ENCODE results near the gene SLC35A2.

The SLC35A2 gene

DNA sequence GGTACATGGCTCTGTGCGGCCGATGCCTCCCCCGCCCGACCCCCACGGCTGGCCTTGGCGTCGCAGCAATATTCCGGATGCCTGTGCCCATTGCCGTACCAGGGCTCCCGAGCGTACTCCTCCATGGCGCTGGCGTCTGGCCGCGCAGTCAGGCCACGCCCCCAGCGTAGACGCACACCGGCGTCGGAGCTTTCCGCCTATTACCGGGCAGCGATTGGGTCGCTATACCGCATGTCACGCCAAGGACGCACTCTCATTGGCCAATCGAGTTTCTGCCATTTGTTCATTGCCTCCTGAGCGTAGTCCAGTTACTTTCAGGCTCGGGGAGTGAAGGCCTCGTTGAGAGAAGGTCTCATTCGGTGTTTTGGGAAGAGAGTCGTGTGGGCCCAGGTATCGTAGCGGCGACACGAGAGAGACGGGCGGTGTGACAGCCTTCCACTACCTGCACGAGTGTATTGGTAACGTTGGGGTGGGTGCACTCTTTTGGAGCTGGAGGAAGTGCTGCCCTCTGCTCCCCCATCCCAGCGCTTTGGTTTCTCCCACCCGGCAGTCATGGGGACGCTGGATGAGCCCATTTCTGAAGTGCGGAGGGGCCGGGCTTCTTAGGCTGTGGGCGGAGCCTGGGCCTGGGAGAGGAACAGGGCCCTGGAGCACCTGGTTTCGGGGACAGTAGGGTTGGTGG, 13.7 kb downstream of the SLC35A2 start, which contains the start of the genes PQBP1 and TIMM17B:
Gene PQBP1, plus strand, starts transcription at position 306 of the 682 bp plus-strand sequence. CDS start 580 bp downstream, outside the sequence.
Gene TIMM17B, minus strand, starts transcription at position 144 of the 682 bp plus-strand sequence. Its CDS starts 19 bp downstream, at position 125.
- TF ChIP-seq CTCF (conservative IDR thresholded peaks at IDR 0.05; ENCODE audit: low read depth, low read length) = no peak
- H2AFZ ChIP-seq (ENCODE audit: low read depth) = peak within 1 kb of the TSS; percentile 41; the same call in 1 of the 2 replicates
- no peak within 1 kb of the TSS for H3K4me3 ChIP-seq (IDR thresholded peaks at IDR 0.05; ENCODE audit: insufficient read depth, low read depth, low read length)
- no peaks in the 10 kb centered on the region for H4K20me1 ChIP-seq (ENCODE audit: insufficient read depth)
- peaks cover 14% of the 10 kb centered on the region for H3K4me1 ChIP-seq (ENCODE audit: low read depth, poor library complexity, severe bottlenecking)
- peak within 1 kb of the TSS; percentile 80 for H3K4me2 ChIP-seq
- H3K36me3 ChIP-seq (ENCODE audit: insufficient read depth) = no peaks in the 10 kb centered on the region
- peak within 1 kb of the TSS; percentile 91 for H3K27ac ChIP-seq
- H3K27me3 ChIP-seq (ENCODE audit: insufficient read depth, low read depth) = no peaks in the 10 kb centered on the region
- H3K79me2 ChIP-seq (ENCODE audit: insufficient read depth, low read depth) = peaks cover 33% of the 10 kb centered on the region; the same call in 1 of the 2 replicates
- H3K9ac ChIP-seq = peak within 1 kb of the TSS; percentile 85

DNA sequence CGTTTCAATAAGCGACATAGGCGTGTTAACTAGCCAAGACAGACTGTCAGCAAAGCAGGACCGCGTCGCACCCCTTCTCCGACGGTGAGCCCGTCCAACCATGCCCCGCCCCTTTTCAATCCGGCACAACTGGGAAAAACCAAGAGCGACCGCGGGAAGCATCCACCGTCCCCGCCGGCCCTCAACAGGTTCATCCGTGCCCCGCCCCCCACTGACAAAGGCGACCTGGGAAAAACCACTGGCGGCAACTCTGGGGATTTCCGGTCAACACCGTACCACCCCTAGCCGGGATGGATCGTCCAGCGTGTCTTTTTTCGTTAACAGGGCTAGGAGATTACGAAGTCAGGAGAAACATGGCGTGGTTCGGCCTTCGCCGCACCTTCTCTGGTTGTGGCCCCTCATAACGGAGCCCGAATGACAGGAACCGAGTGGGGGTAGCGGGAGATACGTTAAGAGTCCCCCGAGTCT, 14.3 kb downstream of the SLC35A2 start:
- H3K79me2 ChIP-seq (ENCODE audit: insufficient read depth, low read depth) = peaks cover 33% of the 10 kb centered on the region; the same call in 1 of the 2 replicates
- H3K27me3 ChIP-seq (ENCODE audit: insufficient read depth, low read depth) = no peaks in the 10 kb centered on the region
- H3K27ac ChIP-seq = peak overlapping the region; percentile 91
- no peak overlapping the region for H3K4me3 ChIP-seq (IDR thresholded peaks at IDR 0.05; ENCODE audit: insufficient read depth, low read depth, low read length)
- H3K36me3 ChIP-seq (ENCODE audit: insufficient read depth) = no peaks in the 10 kb centered on the region
- peak overlapping the region; percentile 41; the same call in 1 of the 2 replicates for H2AFZ ChIP-seq (ENCODE audit: low read depth)
- no peak for TF ChIP-seq CTCF (conservative IDR thresholded peaks at IDR 0.05; ENCODE audit: low read depth, low read length)
- H4K20me1 ChIP-seq (ENCODE audit: insufficient read depth) = no peaks in the 10 kb centered on the region
- H3K4me2 ChIP-seq = peak overlapping the region; percentile 76
- peaks cover 20% of the 10 kb centered on the region for H3K4me1 ChIP-seq (ENCODE audit: low read depth, poor library complexity, severe bottlenecking)
- H3K9ac ChIP-seq = peak overlapping the region; percentile 85

DNA sequence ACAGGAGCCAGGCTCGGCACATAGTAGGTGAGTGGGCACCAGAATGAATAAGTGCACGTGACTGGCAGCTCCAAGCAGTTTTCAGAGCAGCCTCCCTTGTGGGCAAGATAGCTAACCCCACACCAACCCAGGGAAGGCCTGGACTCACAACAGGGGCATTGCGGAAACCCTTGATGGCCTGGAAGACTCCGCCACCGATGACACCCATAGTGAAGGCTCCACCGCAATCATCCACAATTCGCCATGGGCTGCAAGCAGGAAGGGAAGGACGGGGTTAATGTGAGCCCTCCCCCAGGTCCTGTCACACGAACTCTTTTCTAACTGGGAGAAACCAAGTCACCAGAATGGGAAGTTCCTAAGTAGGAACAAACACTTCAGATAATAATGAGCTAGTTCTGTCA, 14.8 kb downstream of the SLC35A2 start:
- peaks cover 23% of the 10 kb centered on the region for H3K4me1 ChIP-seq (ENCODE audit: low read depth, poor library complexity, severe bottlenecking)
- no peaks in the 10 kb centered on the region for H3K27me3 ChIP-seq (ENCODE audit: insufficient read depth, low read depth)
- peak overlapping the region; percentile 76 for H3K4me2 ChIP-seq
- peak overlapping the region; percentile 85; the same call in 1 of the 2 replicates for H3K9ac ChIP-seq
- H3K27ac ChIP-seq = peak overlapping the region; percentile 91; the same call in 1 of the 2 replicates
- H3K4me3 ChIP-seq (IDR thresholded peaks at IDR 0.05; ENCODE audit: insufficient read depth, low read depth, low read length) = no peak overlapping the region
- H4K20me1 ChIP-seq (ENCODE audit: insufficient read depth) = no peaks in the 10 kb centered on the region
- H3K79me2 ChIP-seq (ENCODE audit: insufficient read depth, low read depth) = peaks cover 33% of the 10 kb centered on the region; the same call in 1 of the 2 replicates
- no peak overlapping the region for H2AFZ ChIP-seq (ENCODE audit: low read depth)
- no peak for TF ChIP-seq CTCF (conservative IDR thresholded peaks at IDR 0.05; ENCODE audit: low read depth, low read length)
- H3K36me3 ChIP-seq (ENCODE audit: insufficient read depth) = no peaks in the 10 kb centered on the region

GRCh38 chrX:48894891-48895290, 16.6 kb downstream of the SLC35A2 start:
- no peak overlapping the region for H3K4me2 ChIP-seq
- no peaks in the 10 kb centered on the region for H4K20me1 ChIP-seq (ENCODE audit: insufficient read depth)
- no peaks in the 10 kb centered on the region for H3K36me3 ChIP-seq (ENCODE audit: insufficient read depth)
- H2AFZ ChIP-seq (ENCODE audit: low read depth) = no peak overlapping the region
- no peaks in the 10 kb centered on the region for H3K27me3 ChIP-seq (ENCODE audit: insufficient read depth, low read depth)
- no peak overlapping the region for H3K4me3 ChIP-seq (IDR thresholded peaks at IDR 0.05; ENCODE audit: insufficient read depth, low read depth, low read length)
- no peak overlapping the region for H3K27ac ChIP-seq
- H3K4me1 ChIP-seq (ENCODE audit: low read depth, poor library complexity, severe bottlenecking) = peaks cover 15% of the 10 kb centered on the region
- H3K9ac ChIP-seq = no peak overlapping the region
- H3K79me2 ChIP-seq (ENCODE audit: insufficient read depth, low read depth) = peaks cover 22% of the 10 kb centered on the region; the same call in 1 of the 2 replicates
- TF ChIP-seq CTCF (conservative IDR thresholded peaks at IDR 0.05; ENCODE audit: low read depth, low read length) = no peak

Measured in KMS-11 (cell line).